ENCODE measurements around the gene DGKZ.

DNA sequence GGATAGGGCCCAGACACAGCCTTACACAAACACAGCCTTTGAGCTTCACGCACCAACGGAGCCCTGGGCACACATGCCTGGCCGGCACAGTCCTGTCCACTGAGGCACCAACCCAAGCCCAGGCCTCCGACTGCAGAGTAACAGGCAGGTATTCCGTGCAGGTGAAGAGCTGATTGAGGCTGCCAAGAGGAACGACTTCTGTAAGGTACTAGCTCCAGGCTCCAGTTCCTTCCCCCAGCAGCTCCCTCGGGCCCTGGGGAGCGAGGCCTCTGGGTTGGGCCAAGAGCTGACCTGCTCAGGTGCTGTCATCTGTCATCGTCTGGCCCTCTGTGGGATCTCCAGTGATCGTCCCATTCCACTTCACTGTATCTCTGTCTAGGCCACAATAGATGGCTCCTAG is 31.0 kb downstream of the DGKZ start:
- TF ChIP-seq MYC (IDR thresholded peaks at IDR 0.05; ENCODE audit: low read depth, low read length) = no peak
- TF ChIP-seq, protein P1, sequence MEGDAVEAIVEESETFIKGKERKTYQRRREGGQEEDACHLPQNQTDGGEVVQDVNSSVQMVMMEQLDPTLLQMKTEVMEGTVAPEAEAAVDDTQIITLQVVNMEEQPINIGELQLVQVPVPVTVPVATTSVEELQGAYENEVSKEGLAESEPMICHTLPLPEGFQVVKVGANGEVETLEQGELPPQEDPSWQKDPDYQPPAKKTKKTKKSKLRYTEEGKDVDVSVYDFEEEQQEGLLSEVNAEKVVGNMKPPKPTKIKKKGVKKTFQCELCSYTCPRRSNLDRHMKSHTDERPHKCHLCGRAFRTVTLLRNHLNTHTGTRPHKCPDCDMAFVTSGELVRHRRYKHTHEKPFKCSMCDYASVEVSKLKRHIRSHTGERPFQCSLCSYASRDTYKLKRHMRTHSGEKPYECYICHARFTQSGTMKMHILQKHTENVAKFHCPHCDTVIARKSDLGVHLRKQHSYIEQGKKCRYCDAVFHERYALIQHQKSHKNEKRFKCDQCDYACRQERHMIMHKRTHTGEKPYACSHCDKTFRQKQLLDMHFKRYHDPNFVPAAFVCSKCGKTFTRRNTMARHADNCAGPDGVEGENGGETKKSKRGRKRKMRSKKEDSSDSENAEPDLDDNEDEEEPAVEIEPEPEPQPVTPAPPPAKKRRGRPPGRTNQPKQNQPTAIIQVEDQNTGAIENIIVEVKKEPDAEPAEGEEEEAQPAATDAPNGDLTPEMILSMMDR (IDR thresholded peaks at IDR 0.05; ENCODE audit: low read depth, low read length) = no peak
- no peak for TF ChIP-seq POLR2A (IDR thresholded peaks at IDR 0.05; ENCODE audit: extremely low read depth, insufficient read length)
- TF ChIP-seq MAX (IDR thresholded peaks at IDR 0.05; ENCODE audit: low read depth, low read length) = no peak
